A549 (cell line): Measurements from ENCODE around the gene USP13. TPM values are rescaled to one million over a fixed set of nuclear protein-coding genes. Genes with fewer than 3 reads are reported as not detected.
A peak's percentile ranks its signal among the peaks of the same experiment; 100 is the strongest.

ENCODE experiments used
- ATAC-seq, 2 experiments: fragments of 200-7000 bp in 1 of 2; fragments of >200 bp in 1 of 2; cut with Nextera tagmentation in 1 of 2; cut with Tn5 transposase in 1 of 2; 3 replicates each; pipeline versions ENCODE4 v1.8.0 to v1.9.1; 2018 to 2020; ENCODE audit warnings: mild to moderate bottlenecking in 1 of 2, moderate library complexity in 1 of 2
- CTCF ChIA-PET: fragments of 300-600 bp; sonication (Branson Sonifier 250); formaldehyde crosslinking; extraction: SDS; loops from one replicate; lab custom pipeline; 2021; ENCODE audit warnings: antibody characterized with exemption, inconsistent platforms; lab: Yijun Ruan, JAX
- POLR2A ChIA-PET: fragments of 350-600 bp; formaldehyde crosslinking; extraction: SDS; loops from one replicate; lab custom pipeline; 2021; ENCODE audit warnings: antibody characterized with exemption, inconsistent platforms; lab: Yijun Ruan, JAX
- DNase-seq, 2 experiments: peaks; one replicate each; pipeline versions ENCODE4 v3.0.0 to v3.0.0-alpha.2; 2011 to 2016; ENCODE audit warnings: low read depth in 1 of 2, low spot score in 1 of 2
- FAIRE-seq: peaks from 2 replicates; lab custom pipeline; 2011; peaks lifted over from hg19 to GRCh38; lab: Jason Lieb, UNC
- H3K27ac ChIP-seq, 2 experiments: fragments of >200 bp; sonication (Bioruptor Twin); formaldehyde crosslinking; 3 replicates each; pipeline ENCODE4 v1.5.1; 2016 to 2017
- H3K4me1 ChIP-seq: fragments of >200 bp; sonication (Bioruptor Twin); formaldehyde crosslinking; 3 replicates; pipeline ENCODE4 v1.6.1; 2016
- H3K4me2 ChIP-seq: fragments of >200 bp; sonication (Bioruptor Twin); formaldehyde crosslinking; 3 replicates; pipeline ENCODE4 v1.6.1; 2016
- H3K4me3 ChIP-seq: fragments of >200 bp; sonication (Bioruptor Twin); formaldehyde crosslinking; 3 replicates; pipeline ENCODE4 v1.5.1; 2016
- H3K9me3 ChIP-seq: fragments of >200 bp; sonication (Bioruptor Twin); formaldehyde crosslinking; 3 replicates; pipeline ENCODE4 v1.6.1; 2016
- BCL3 ChIP-seq: fragments of >200 bp; sonication (Bioruptor Twin); formaldehyde crosslinking; IDR thresholded peaks from 3 replicates; pipeline ENCODE4 v1.6.1; 2016
- BHLHE40 ChIP-seq: IDR thresholded peaks from 2 replicates; pipeline ENCODE4 v1.6.1; 2012; ENCODE audit warnings: low read depth, low read length, inconsistent platforms
- CBX8 ChIP-seq: fragments of 200-600 bp; sonication (generic); IDR thresholded peaks from 2 replicates; pipeline ENCODE4 v1.6.1; 2016
- CEBPB ChIP-seq, 2 experiments: fragments of >200 bp in 1 of 2; sonication (Bioruptor Twin) in 1 of 2; formaldehyde crosslinking in 1 of 2; IDR thresholded peaks; 2 replicates each; pipeline ENCODE4 v1.6.1; 2012 to 2016
- CHD4 ChIP-seq: fragments of 200-600 bp; sonication (generic); IDR thresholded peaks from 2 replicates; pipeline ENCODE4 v1.6.1; 2016; ENCODE audit warnings: antibody characterized with exemption, mild to moderate bottlenecking, borderline replicate concordance
- EHF ChIP-seq: fragments of 250-450 bp; sonication (Bioruptor Pico); IDR thresholded peaks from 2 replicates; pipeline ENCODE4 v1.5.0; 2020; ENCODE audit warnings: mild to moderate bottlenecking
- EHMT2 ChIP-seq: fragments of 200-600 bp; sonication (generic); IDR thresholded peaks from 2 replicates; pipeline ENCODE4 v1.6.1; 2016; ENCODE audit warnings: antibody characterized with exemption, low read depth, mild to moderate bottlenecking, moderate library complexity
- ELK1 ChIP-seq: fragments of 150-350 bp; IDR thresholded peaks from 2 replicates; pipeline ENCODE4 v1.6.1; 2014; ENCODE audit warnings: low read depth, mild to moderate bottlenecking, low read length
- FOSL2 ChIP-seq, 2 experiments: fragments of 450-650 bp in 1 of 2; fragments of >200 bp in 1 of 2; sonication (Bioruptor Twin) in 1 of 2; formaldehyde crosslinking; IDR thresholded peaks; 2 replicates each; pipeline versions ENCODE4 v1.5.0 to v1.6.1; 2016 to 2020; ENCODE audit warnings: mild to moderate bottlenecking in 1 of 2, moderate library complexity in 1 of 2
- FOXS1 ChIP-seq: fragments of 250-450 bp; sonication (Bioruptor Pico); IDR thresholded peaks from 2 replicates; pipeline ENCODE4 v1.5.0; 2020; ENCODE audit warnings: mild to moderate bottlenecking, moderate library complexity
- HDAC2 ChIP-seq: fragments of 200-600 bp; sonication (generic); IDR thresholded peaks from 2 replicates; pipeline ENCODE4 v1.6.1; 2016
- HOXB5 ChIP-seq: fragments of 250-450 bp; sonication (Bioruptor Pico); IDR thresholded peaks from 2 replicates; pipeline ENCODE4 v1.5.0; 2020; ENCODE audit warnings: mild to moderate bottlenecking, moderate library complexity
- MAFK ChIP-seq: fragments of 450-650 bp; IDR thresholded peaks from 2 replicates; pipeline ENCODE4 v1.6.1; 2014; ENCODE audit not compliant: partially characterized antibody
- MAZ ChIP-seq: fragments of 150-350 bp; IDR thresholded peaks from 2 replicates; pipeline ENCODE4 v1.6.1; 2014; ENCODE audit warnings: antibody characterized with exemption, low read depth, low read length, borderline replicate concordance
- NPAS2 ChIP-seq: fragments of 250-450 bp; sonication (Bioruptor Pico); IDR thresholded peaks from 2 replicates; pipeline ENCODE4 v1.8.0; 2022; ENCODE audit warnings: mild to moderate bottlenecking, moderate library complexity, borderline replicate concordance
- NR3C1 ChIP-seq: fragments of >200 bp; sonication (Bioruptor Twin); formaldehyde crosslinking; IDR thresholded peaks from 3 replicates; pipeline ENCODE4 v1.6.1; 2017
- POLR2A ChIP-seq: IDR thresholded peaks from 2 replicates; pipeline ENCODE4 v1.6.1; 2012; ENCODE audit warnings: mild to moderate bottlenecking, low read length
- POLR2AphosphoS2 ChIP-seq: conservative IDR thresholded peaks from 2 replicates; pipeline ENCODE4 v1.6.1; 2012; ENCODE audit warnings: low read length, improper control_type of control experiment, inconsistent platforms
- RAD21 ChIP-seq, 2 experiments: fragments of >200 bp in 1 of 2; sonication (Bioruptor Twin) in 1 of 2; formaldehyde crosslinking in 1 of 2; IDR thresholded peaks in 1 of 2; conservative IDR thresholded peaks in 1 of 2; 2 replicates in 1 of 2; 3 replicates in 1 of 2; pipeline ENCODE4 v1.6.1; 2012 to 2018; ENCODE audit warnings: inconsistent platforms in 1 of 2
- RCOR1 ChIP-seq: fragments of 150-350 bp; IDR thresholded peaks from 2 replicates; pipeline ENCODE4 v1.6.1; 2014; ENCODE audit warnings: antibody characterized with exemption, low read length, low read depth
- RFX5 ChIP-seq: fragments of 450-650 bp; IDR thresholded peaks from 2 replicates; pipeline ENCODE4 v1.7.1; 2014; ENCODE audit warnings: antibody characterized with exemption, mild to moderate bottlenecking, moderate library complexity
- SREBF2 ChIP-seq: fragments of 450-650 bp; IDR thresholded peaks from 2 replicates; pipeline ENCODE4 v1.6.1; 2014; ENCODE audit warnings: mild to moderate bottlenecking, moderate library complexity
- ZNF302 ChIP-seq: fragments of 250-450 bp; sonication (Bioruptor Pico); IDR thresholded peaks from 2 replicates; pipeline ENCODE4 v1.9.0; 2021; ENCODE audit warnings: inconsistent platforms, mild to moderate bottlenecking, moderate library complexity
- ZSCAN20 ChIP-seq: fragments of 250-450 bp; sonication (Bioruptor Pico); IDR thresholded peaks from 2 replicates; pipeline ENCODE4 v1.8.0; 2022; ENCODE audit warnings: mild to moderate bottlenecking, moderate library complexity
- WGBS: methylation state at CpG from one replicate; pipeline ENCODE4 v1.1.6; 2017; ENCODE audit errors: missing lambda C conversion rate; 5-methylcytosine and 5-hydroxymethylcytosine counted together
- polyA plus RNA-seq, 4 experiments: library from polyadenylated mRNA; depleted of rRNA in 3 of 4; stranded (reverse); fragments of >200 nt; fragmentation: RNase III in 1 of 4; extraction: RNeasy Plus Mini Kit Qiagen cat#74134 plus additional on column Dnase treatment in 1 of 4; gene quantifications; 2 replicates in 3 of 4; 3 replicates in 1 of 4; pipeline ENCODE4 v1.2.3, GENCODE V29; 2011 to 2017
- TF ChIP-seq, protein P1 (sequence below): fragments of 250-450 bp; sonication (Bioruptor Pico); IDR thresholded peaks from 2 replicates; pipeline ENCODE4 v1.5.0; 2021; ENCODE audit warnings: mild to moderate bottlenecking, moderate library complexity, borderline replicate concordance
- TF ChIP-seq, protein P2 (sequence below): IDR thresholded peaks from 2 replicates; pipeline ENCODE4 v1.6.1; 2012
- TF ChIP-seq, protein P3 (sequence below): fragments of 200-600 bp; sonication (generic); IDR thresholded peaks from 2 replicates; pipeline ENCODE4 v1.6.1; 2016; ENCODE audit warnings: antibody characterized with exemption, mild to moderate bottlenecking, moderate library complexity

USP13 gene
- polyA plus RNA-seq, 2 of the 4 experiments (the other 2 are of a cell fraction) = 7.5 to 10.2 TPM

- FAIRE-seq (no peak), ATAC-seq (no peak), DNase-seq (no peak)
- TF ChIP-seq ZNF302 (CRISPR knock-in tag) (no peak), BCL3 (no peak), RCOR1 (no peak), POLR2A (no peak), ELK1 (no peak), HDAC2 (no peak), SREBF2 (no peak), ZSCAN20 (CRISPR knock-in tag) (no peak)
- TF ChIP-seq, protein P1, sequence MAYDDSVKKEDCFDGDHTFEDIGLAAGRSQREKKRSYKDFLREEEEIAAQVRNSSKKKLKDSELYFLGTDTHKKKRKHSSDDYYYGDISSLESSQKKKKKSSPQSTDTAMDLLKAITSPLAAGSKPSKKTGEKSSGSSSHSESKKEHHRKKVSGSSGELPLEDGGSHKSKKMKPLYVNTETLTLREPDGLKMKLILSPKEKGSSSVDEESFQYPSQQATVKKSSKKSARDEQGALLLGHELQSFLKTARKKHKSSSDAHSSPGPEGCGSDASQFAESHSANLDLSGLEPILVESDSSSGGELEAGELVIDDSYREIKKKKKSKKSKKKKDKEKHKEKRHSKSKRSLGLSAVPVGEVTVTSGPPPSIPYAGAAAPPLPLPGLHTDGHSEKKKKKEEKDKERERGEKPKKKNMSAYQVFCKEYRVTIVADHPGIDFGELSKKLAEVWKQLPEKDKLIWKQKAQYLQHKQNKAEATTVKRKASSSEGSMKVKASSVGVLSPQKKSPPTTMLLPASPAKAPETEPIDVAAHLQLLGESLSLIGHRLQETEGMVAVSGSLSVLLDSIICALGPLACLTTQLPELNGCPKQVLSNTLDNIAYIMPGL (CRISPR knock-in tag) = no peak
- TF ChIP-seq, protein P2, sequence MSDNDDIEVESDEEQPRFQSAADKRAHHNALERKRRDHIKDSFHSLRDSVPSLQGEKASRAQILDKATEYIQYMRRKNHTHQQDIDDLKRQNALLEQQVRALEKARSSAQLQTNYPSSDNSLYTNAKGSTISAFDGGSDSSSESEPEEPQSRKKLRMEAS = no peak
- peaks cover 22% of the 10 kb centered on the region for H3K4me1 ChIP-seq
- whole genome bisulfite sequencing = 90% methylated on average over 5 of the region's 5 CpGs
- H3K27ac ChIP-seq = no peak overlapping the region
- ChIA-PET POLR2A (no interaction called here), CTCF (interaction anchor here (1.2 kb wide), 1 partner anchor 16 kb away, joined by 3 read pairs; no protein-coding TSS in a partner anchor)
- H3K4me3 ChIP-seq = no peak overlapping the region
- no peaks in the 10 kb centered on the region for H3K9me3 ChIP-seq
- no peak overlapping the region for H3K4me2 ChIP-seq
Observed at GRCh38 chr3:179733797-179734196, 81.0 kb downstream of the USP13 start.

DNA sequence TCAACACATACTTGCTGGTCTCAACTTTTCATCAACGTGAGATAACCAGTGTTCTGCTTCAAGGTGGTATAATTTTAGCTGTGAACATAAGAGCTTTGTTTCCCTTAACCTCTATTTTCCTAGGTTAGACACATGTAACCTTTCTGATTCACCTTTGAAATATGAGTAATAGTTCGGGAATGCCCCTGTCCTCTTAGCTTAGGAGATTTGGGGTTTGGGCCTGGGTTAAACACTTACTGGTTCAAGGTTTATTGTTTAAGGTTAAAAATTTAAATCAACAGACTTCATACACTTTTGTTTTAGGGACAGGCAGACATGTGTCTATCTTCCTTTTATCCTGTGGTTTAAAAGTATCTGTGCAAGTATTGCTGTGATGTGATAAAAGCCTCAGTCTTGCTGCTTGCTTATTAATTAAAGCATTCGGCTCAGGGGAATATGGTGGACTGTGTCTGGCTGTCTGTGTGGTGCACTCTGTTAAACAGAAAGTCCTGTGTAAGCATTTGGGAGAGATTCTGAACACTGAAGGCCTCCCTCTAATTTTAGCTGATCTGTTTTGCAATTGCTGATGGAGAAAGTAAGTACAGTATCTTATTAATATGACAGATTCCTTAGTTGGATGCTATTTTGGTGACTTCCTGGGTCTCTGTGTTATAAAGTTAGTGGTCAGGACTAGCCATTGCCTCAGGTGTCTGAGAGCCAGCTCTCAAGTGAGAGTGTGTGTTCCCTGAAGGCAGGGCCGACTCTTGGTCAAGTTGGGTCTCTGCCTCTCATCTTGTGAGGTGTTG is 81.8 kb downstream of the USP13 start:
- no peak for ATAC-seq
- H3K4me2 ChIP-seq = 0 out of 3 replicates have a peak overlapping the region, but pooled peaks have one; percentile 2

More for the DNA sequence above, 81.8 kb downstream of the USP13 start:
- Histone ChIP-seq H3K4me3 (no peak overlapping the region), H3K9me3 (no peaks in the 10 kb centered on the region), H3K4me1 (peaks cover 22% of the 10 kb centered on the region), H3K27ac (no peak overlapping the region)
- DNase-seq = no peak
- POLR2A ChIA-PET = no interaction called here
- 67% methylated on average over 4 of the region's 4 CpGs for WGBS
- TF ChIP-seq RAD21 (conservative IDR thresholded peaks at IDR 0.05 in 1 of 2, IDR thresholded peaks at IDR 0.05 in 1 of 2) (no peak), POLR2A (no peak), FOXS1 (CRISPR knock-in tag) (no peak), EHF (CRISPR knock-in tag) (no peak), MAZ (no peak), CEBPB (IDR thresholded peaks at IDR 0.05) (no peak), EHMT2 (no peak), ZNF302 (CRISPR knock-in tag) (no peak), NR3C1 (no peak), FOSL2 (IDR thresholded peaks at IDR 0.05) (no peak), FOSL2 (CRISPR knock-in tag; IDR thresholded peaks at IDR 0.05) (no peak), BHLHE40 (no peak), CBX8 (no peak), POLR2AphosphoS2 (no peak), MAFK (no peak), CHD4 (no peak), HOXB5 (CRISPR knock-in tag) (no peak), NPAS2 (CRISPR knock-in tag) (no peak), RFX5 (no peak)
- TF ChIP-seq, protein P3, sequence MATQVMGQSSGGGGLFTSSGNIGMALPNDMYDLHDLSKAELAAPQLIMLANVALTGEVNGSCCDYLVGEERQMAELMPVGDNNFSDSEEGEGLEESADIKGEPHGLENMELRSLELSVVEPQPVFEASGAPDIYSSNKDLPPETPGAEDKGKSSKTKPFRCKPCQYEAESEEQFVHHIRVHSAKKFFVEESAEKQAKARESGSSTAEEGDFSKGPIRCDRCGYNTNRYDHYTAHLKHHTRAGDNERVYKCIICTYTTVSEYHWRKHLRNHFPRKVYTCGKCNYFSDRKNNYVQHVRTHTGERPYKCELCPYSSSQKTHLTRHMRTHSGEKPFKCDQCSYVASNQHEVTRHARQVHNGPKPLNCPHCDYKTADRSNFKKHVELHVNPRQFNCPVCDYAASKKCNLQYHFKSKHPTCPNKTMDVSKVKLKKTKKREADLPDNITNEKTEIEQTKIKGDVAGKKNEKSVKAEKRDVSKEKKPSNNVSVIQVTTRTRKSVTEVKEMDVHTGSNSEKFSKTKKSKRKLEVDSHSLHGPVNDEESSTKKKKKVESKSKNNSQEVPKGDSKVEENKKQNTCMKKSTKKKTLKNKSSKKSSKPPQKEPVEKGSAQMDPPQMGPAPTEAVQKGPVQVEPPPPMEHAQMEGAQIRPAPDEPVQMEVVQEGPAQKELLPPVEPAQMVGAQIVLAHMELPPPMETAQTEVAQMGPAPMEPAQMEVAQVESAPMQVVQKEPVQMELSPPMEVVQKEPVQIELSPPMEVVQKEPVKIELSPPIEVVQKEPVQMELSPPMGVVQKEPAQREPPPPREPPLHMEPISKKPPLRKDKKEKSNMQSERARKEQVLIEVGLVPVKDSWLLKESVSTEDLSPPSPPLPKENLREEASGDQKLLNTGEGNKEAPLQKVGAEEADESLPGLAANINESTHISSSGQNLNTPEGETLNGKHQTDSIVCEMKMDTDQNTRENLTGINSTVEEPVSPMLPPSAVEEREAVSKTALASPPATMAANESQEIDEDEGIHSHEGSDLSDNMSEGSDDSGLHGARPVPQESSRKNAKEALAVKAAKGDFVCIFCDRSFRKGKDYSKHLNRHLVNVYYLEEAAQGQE = no peak
- FAIRE-seq = no peak
- CTCF ChIA-PET = interaction anchor here (1.2 kb wide), 1 partner anchor 15 kb away, joined by 3 read pairs; no protein-coding TSS in a partner anchor
